Fibroblast of lung (primary cell): Measurements from ENCODE around the gene FBXO46. TPM values are rescaled to one million over a fixed set of nuclear protein-coding genes. Genes with fewer than 3 reads are reported as not detected.

Source experiments
- DNase-seq, 2 donors: peaks; one replicate each; pipeline versions ENCODE4 v3.0.0 to v3.0.0-alpha.2; 2010; ENCODE audit warnings: low read depth in 2 of 2
- H2AFZ ChIP-seq: 2 replicates; pipeline ENCODE4 v1.5.1; 2012; ENCODE audit warnings: low read length, control low read depth, inconsistent platforms
- H3K27ac ChIP-seq: 2 replicates; pipeline ENCODE4 v1.5.1; 2011; ENCODE audit warnings: low read length, control low read depth; ENCODE audit not compliant: insufficient read depth
- H3K27me3 ChIP-seq: 2 replicates; pipeline ENCODE4 v1.5.1; 2011; ENCODE audit warnings: mild to moderate bottlenecking, low read length; ENCODE audit not compliant: control insufficient read depth, insufficient read depth
- H3K36me3 ChIP-seq: 2 replicates; pipeline ENCODE4 v1.5.1; 2011; ENCODE audit warnings: low read length; ENCODE audit not compliant: control insufficient read depth, insufficient read depth
- H3K4me1 ChIP-seq: 2 replicates; pipeline ENCODE4 v1.5.1; 2011; ENCODE audit warnings: low read length; ENCODE audit not compliant: control insufficient read depth, insufficient read depth; ENCODE audit errors: extremely low read depth
- H3K4me2 ChIP-seq: 2 replicates; pipeline ENCODE4 v1.5.1; 2011; ENCODE audit warnings: low read length, control low read depth; ENCODE audit not compliant: insufficient read depth; ENCODE audit errors: extremely low read depth
- H3K4me3 ChIP-seq, 4 experiments: fragments of 200-600 bp in 1 of 4; sonication (generic) in 1 of 4; replicated peaks in 1 of 4; 2 replicates each; pipeline ENCODE4 v1.5.1; 2011 to 2016; ENCODE audit warnings: low read length in 4 of 4, low read depth in 3 of 4, mild to moderate bottlenecking in 3 of 4, control low read depth in 2 of 4, inconsistent platforms in 1 of 4, mixed read lengths in 1 of 4; ENCODE audit not compliant: insufficient read depth in 1 of 4; ENCODE audit errors: control extremely low read depth in 1 of 4
- H3K79me2 ChIP-seq: 2 replicates; pipeline ENCODE4 v1.5.1; 2012; ENCODE audit warnings: mild to moderate bottlenecking, low read length, inconsistent platforms; ENCODE audit not compliant: control insufficient read depth, insufficient read depth
- H3K9ac ChIP-seq: 2 replicates; pipeline ENCODE4 v1.5.1; 2011; ENCODE audit warnings: mild to moderate bottlenecking, low read length, control low read depth; ENCODE audit not compliant: insufficient read depth
- H3K9me3 ChIP-seq: 2 replicates; pipeline ENCODE4 v1.5.1; 2012; ENCODE audit warnings: low read depth, low read length; ENCODE audit not compliant: control insufficient read depth, insufficient read depth
- H4K20me1 ChIP-seq: 2 replicates; pipeline ENCODE4 v1.5.1; 2011; ENCODE audit warnings: low read length; ENCODE audit not compliant: control insufficient read depth, insufficient read depth; ENCODE audit errors: extremely low read depth
- CTCF ChIP-seq, 2 donors: IDR thresholded peaks in 1 of 2; conservative IDR thresholded peaks in 1 of 2; 1 replicate in 1 of 2; 2 replicates in 1 of 2; pipeline ENCODE4 v1.5.1; 2011 to 2012; ENCODE audit warnings: low read length in 2 of 2, control low read depth in 1 of 2, inconsistent platforms in 1 of 2, low read depth in 1 of 2, mild to moderate bottlenecking in 1 of 2
- EZH2 ChIP-seq: IDR thresholded peaks from 2 replicates; pipeline ENCODE4 v1.5.1; 2012; ENCODE audit warnings: low read length, control low read depth, mild to moderate bottlenecking; ENCODE audit errors: missing control alignments
- polyA plus RNA-seq, 2 donors: library from polyadenylated mRNA; depleted of rRNA in 1 of 2; stranded (reverse) in 1 of 2; unstranded in 1 of 2; fragments of >200 nt; gene quantifications; 2 replicates each; pipeline ENCODE4 v1.2.1, GENCODE V29; 2011 to 2012; ENCODE audit warnings: missing spikeins in 1 of 2
- total RNA-seq: library from RNA; depleted of rRNA; stranded (reverse); fragments of >200 nt; gene quantifications from 2 replicates; pipeline ENCODE4 v1.2.1, GENCODE V29; 2014

FBXO46 gene
- total and polyA plus RNA-seq, 2 donors (not counting 1 experiment from before 2014, with no cell fraction given): 2.0 to 3.3 TPM

GRCh38 chr19:45670670-45671453 is 59.8 kb downstream of the FBXO46 start:
- no peaks in the 10 kb centered on the region for H3K36me3 ChIP-seq
- no peak overlapping the region for H2AFZ ChIP-seq
- peaks cover 7% of the 10 kb centered on the region for H3K27me3 ChIP-seq
- H3K4me1 ChIP-seq: peaks cover 12% of the 10 kb centered on the region
- H3K4me2 ChIP-seq: no peak overlapping the region
- no peaks in the 10 kb centered on the region for H3K9me3 ChIP-seq
- no peaks in the 10 kb centered on the region for H3K79me2 ChIP-seq
- H3K9ac ChIP-seq: no peak overlapping the region
- DNase-seq: peak; percentile 14 to 72
- no peak for TF ChIP-seq CTCF (conservative IDR thresholded peaks at IDR 0.05 in 1 of 2, IDR thresholded peaks at IDR 0.05 in 1 of 2; ENCODE audit: low read depth in 1 of 2, low read length in 2 of 2)
- no peaks in the 10 kb centered on the region for H4K20me1 ChIP-seq
- no peak overlapping the region for H3K27ac ChIP-seq
- H3K4me3 ChIP-seq: no peak overlapping the region

GRCh38 chr19:45668342-45668871 is 62.3 kb downstream of the FBXO46 start:
- Histone ChIP-seq H3K9ac (no peak overlapping the region), H2AFZ (peak overlapping the region; percentile 72), H3K4me3 (peak overlapping the region; percentile 11 to 43 (median 30)), H3K27me3 (peaks cover 7% of the 10 kb centered on the region), H3K79me2 (no peaks in the 10 kb centered on the region), H3K4me2 (peak overlapping the region; percentile 97), H3K4me1 (peaks cover 12% of the 10 kb centered on the region), H3K36me3 (no peaks in the 10 kb centered on the region), H4K20me1 (no peaks in the 10 kb centered on the region), H3K27ac (no peak overlapping the region), H3K9me3 (no peaks in the 10 kb centered on the region)
- no peak for TF ChIP-seq CTCF (conservative IDR thresholded peaks at IDR 0.05 in 1 of 2, IDR thresholded peaks at IDR 0.05 in 1 of 2; ENCODE audit: low read depth in 1 of 2, low read length in 2 of 2)
- peak; percentile 67 for TF ChIP-seq EZH2
- DNase-seq: no peak

- Histone ChIP-seq H3K27ac (no peak within 1 kb of the TSS), H3K4me1 (peaks cover 12% of the 10 kb centered on the region), H3K79me2 (no peaks in the 10 kb centered on the region), H3K9me3 (no peaks in the 10 kb centered on the region), H3K4me3 (peak within 1 kb of the TSS; percentile 11 to 43 (median 30)), H3K27me3 (peaks cover 7% of the 10 kb centered on the region), H4K20me1 (no peaks in the 10 kb centered on the region), H2AFZ (peak within 1 kb of the TSS; percentile 72), H3K9ac (no peak within 1 kb of the TSS), H3K36me3 (no peaks in the 10 kb centered on the region), H3K4me2 (peak within 1 kb of the TSS; percentile 97)
- TF ChIP-seq CTCF (conservative IDR thresholded peaks at IDR 0.05 in 1 of 2, IDR thresholded peaks at IDR 0.05 in 1 of 2; ENCODE audit: low read depth in 1 of 2, low read length in 2 of 2): no peak
- no peak for TF ChIP-seq EZH2
- DNase-seq: peak in 1 of 2 donors; percentile 14
These were observed 62.9 kb downstream of the FBXO46 start, which contains the start of gene GIPR for GRCh38 chr19:45667620-45668341. Gene GIPR (plus strand): TSS chr19:45668221. CDS start chr19:45669521, 1,300 bp downstream.
